ENCODE results near the gene SARS2.
A peak's percentile ranks its signal among the peaks of the same experiment; 100 is the strongest.

The SARS2 gene

DNA sequence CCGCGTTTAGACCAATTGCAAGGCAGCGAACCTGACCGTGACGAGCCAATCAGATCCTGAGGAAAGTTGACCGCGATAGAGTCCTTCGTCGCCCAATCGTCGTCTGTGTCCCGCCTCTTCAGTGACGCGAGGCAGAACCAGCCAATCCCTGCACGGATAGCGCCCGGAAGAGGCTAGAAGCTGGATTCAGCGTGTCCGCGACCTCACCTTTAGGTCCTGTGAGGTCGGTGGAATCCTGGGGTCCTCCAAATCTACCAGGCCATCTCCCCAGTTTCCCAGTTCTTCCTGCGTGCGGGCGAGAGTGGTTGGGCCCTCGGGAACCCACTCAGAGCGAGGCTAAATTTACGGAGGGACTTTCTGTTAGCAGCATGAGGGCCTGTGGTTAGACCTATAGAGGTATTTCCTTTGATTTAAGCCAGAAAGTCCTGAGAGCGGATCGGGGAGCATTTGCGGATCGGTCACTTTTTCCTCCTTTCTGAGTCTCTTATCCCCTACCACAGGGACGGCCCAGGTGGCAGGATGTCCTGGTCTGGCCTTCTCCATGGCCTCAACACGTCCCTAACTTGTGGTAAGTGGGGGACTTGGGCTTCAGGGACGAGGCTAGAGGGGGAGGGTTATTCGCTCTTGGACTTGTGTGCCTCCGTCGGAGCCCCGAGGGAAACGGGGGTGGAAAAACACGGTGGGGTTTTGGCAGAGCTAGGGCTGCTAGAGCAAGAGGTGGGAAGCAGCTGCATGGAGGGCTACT, 385 bp upstream of the SARS2 start, which contains the start of gene MRPS12:
MRPS12 (plus strand) TSS at position 169 of the 745 bp plus-strand sequence; CDS start at position 520, 351 bp downstream.
- Histone ChIP-seq H3K9ac (ENCODE audit: low read length) (peak within 1 kb of the TSS; percentile 92), H3K23ac (ENCODE audit: low read length) (no peak within 1 kb of the TSS), H3K4me3 (ENCODE audit: low read depth, low read length) (peak within 1 kb of the TSS; percentile 89), H3K79me2 (ENCODE audit: control insufficient read depth, insufficient read depth, low read length, poor library complexity) (peaks cover 10% of the 10 kb centered on the region), H3K79me1 (ENCODE audit: low read length) (peaks cover 8% of the 10 kb centered on the region), H4K91ac (ENCODE audit: low read depth, low read length) (peak within 1 kb of the TSS; percentile 80), H2AK5ac (ENCODE audit: low read length) (peak within 1 kb of the TSS; percentile 65), H2BK120ac (ENCODE audit: insufficient read depth, low read length, poor library complexity) (peak within 1 kb of the TSS; percentile 59), H2BK12ac (ENCODE audit: low read length) (no peak within 1 kb of the TSS), H3K14ac (ENCODE audit: low read length) (peak within 1 kb of the TSS; percentile 10), H3K4me2 (ENCODE audit: low read length) (peak within 1 kb of the TSS; percentile 86), H4K12ac (ENCODE audit: low read depth, low read length) (peak within 1 kb of the TSS; percentile 55), H3K18ac (ENCODE audit: low read length) (peak within 1 kb of the TSS; percentile 68), H3K27me3 (ENCODE audit: insufficient read depth, low read length) (no peaks in the 10 kb centered on the region), H3K27ac (ENCODE audit: low read depth, low read length) (peak within 1 kb of the TSS; percentile 82), H2AFZ (ENCODE audit: insufficient read depth, low read length, poor library complexity) (peak within 1 kb of the TSS; percentile 78), H3K4me1 (ENCODE audit: control insufficient read depth in 1 of 2, insufficient read depth in 2 of 2, low read length in 2 of 2) (peaks cover 7 to 11% of the 10 kb centered on the region in 2 experiments), H4K8ac (ENCODE audit: low read depth, low read length) (peak within 1 kb of the TSS; percentile 98), H3K9me3 (ENCODE audit: insufficient read depth, low read depth, low read length) (peaks cover 9% of the 10 kb centered on the region), H3K36me3 (ENCODE audit: control insufficient read depth in 1 of 2, insufficient read depth in 2 of 2, low read length in 2 of 2) (peaks cover 17 to 19% of the 10 kb centered on the region in 2 experiments), H3K4ac (ENCODE audit: low read depth, low read length) (peak within 1 kb of the TSS; percentile 80), H2BK5ac (ENCODE audit: low read depth, low read length, poor library complexity) (peak within 1 kb of the TSS; percentile 64)
- DNase-seq = peak; percentile 100
- WGBS (ENCODE audit: extremely low coverage, insufficient coverage, insufficient read length) = no CpG with 5 or more reads among the region's 40 CpGs

DNA sequence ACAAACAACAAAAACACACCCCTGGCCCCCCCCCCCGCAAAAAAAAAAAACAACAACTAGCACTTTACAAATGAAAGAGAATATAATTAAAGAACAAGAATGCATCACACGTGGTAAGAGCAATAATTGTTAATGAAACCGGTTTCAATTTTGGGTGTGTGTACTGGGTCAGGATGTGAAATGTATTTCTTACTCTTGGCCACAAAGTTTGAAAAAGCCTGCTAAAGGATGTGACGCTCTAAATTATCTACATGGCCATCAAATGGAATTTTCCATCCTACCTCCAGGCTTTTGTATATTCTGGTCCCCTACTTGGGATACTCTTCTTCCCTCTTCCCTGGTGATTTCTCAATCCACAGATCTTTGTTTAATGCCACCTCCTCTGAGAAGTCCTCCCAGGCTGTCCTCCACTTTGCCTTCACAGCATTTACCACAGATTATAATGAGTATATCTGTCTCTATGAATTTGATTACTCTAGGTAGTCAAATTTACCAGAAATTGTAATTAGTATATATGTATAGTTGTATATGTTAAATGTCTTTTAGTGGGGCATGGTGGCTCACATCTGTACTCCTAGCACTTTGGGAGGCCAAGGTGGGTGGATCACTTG, 2.1 kb downstream of the SARS2 start:
- no peak overlapping the region for H3K23ac ChIP-seq (ENCODE audit: low read length)
- no peak overlapping the region for H2AFZ ChIP-seq (ENCODE audit: insufficient read depth, low read length, poor library complexity)
- no peak overlapping the region for H4K12ac ChIP-seq (ENCODE audit: low read depth, low read length)
- H3K27ac ChIP-seq (ENCODE audit: low read depth, low read length) = no peak overlapping the region
- peaks cover 10% of the 10 kb centered on the region for H3K79me2 ChIP-seq (ENCODE audit: control insufficient read depth, insufficient read depth, low read length, poor library complexity)
- no CpG with 5 or more reads among the region's 4 CpGs for WGBS (ENCODE audit: extremely low coverage, insufficient coverage, insufficient read length)
- peaks cover 31% of the 10 kb centered on the region in 2 experiments for H3K36me3 ChIP-seq (ENCODE audit: control insufficient read depth in 1 of 2, insufficient read depth in 2 of 2, low read length in 2 of 2)
- no peak for DNase-seq
- H3K27me3 ChIP-seq (ENCODE audit: insufficient read depth, low read length) = no peaks in the 10 kb centered on the region
- no peak overlapping the region for H2BK120ac ChIP-seq (ENCODE audit: insufficient read depth, low read length, poor library complexity)
- no peak overlapping the region for H3K4me3 ChIP-seq (ENCODE audit: low read depth, low read length)
- H2AK5ac ChIP-seq (ENCODE audit: low read length) = no peak overlapping the region
- no peaks in the 10 kb centered on the region for H3K9me3 ChIP-seq (ENCODE audit: insufficient read depth, low read depth, low read length)
- peaks cover 7 to 11% of the 10 kb centered on the region in 2 experiments for H3K4me1 ChIP-seq (ENCODE audit: control insufficient read depth in 1 of 2, insufficient read depth in 2 of 2, low read length in 2 of 2)
- no peak overlapping the region for H4K91ac ChIP-seq (ENCODE audit: low read depth, low read length)
- H3K79me1 ChIP-seq (ENCODE audit: low read length) = peaks cover 8% of the 10 kb centered on the region
- H4K8ac ChIP-seq (ENCODE audit: low read depth, low read length) = no peak overlapping the region
- no peak overlapping the region for H2BK5ac ChIP-seq (ENCODE audit: low read depth, low read length, poor library complexity)
- no peak overlapping the region for H3K4ac ChIP-seq (ENCODE audit: low read depth, low read length)
- no peak overlapping the region for H3K14ac ChIP-seq (ENCODE audit: low read length)
- H2BK12ac ChIP-seq (ENCODE audit: low read length) = no peak overlapping the region
- no peak overlapping the region for H3K4me2 ChIP-seq (ENCODE audit: low read length)
- no peak overlapping the region for H3K9ac ChIP-seq (ENCODE audit: low read length)
- no peak overlapping the region for H3K18ac ChIP-seq (ENCODE audit: low read length)

DNA sequence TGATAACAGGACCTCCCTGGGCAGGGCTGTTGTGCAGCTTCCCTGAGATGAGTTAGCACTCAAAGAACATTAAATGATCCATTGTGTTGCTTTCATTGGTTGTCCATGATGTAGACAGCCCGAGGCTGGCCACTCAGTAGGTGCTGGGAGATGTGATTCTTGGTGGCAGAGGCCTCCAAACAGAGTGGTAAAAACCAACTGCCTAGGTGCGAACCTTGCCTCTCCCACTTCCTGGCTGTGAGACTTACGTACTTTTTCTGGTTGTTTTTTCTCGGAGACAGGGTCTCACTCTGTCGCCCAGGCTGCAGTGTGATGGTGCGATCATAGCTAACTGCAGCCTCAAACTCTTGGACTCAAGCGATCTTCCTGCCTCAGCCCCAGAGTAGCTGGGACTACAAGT, 6.2 kb downstream of the SARS2 start:
- Histone ChIP-seq H3K79me2 (ENCODE audit: control insufficient read depth, insufficient read depth, low read length, poor library complexity) (no peaks in the 10 kb centered on the region), H3K18ac (ENCODE audit: low read length) (no peak overlapping the region)

DNA sequence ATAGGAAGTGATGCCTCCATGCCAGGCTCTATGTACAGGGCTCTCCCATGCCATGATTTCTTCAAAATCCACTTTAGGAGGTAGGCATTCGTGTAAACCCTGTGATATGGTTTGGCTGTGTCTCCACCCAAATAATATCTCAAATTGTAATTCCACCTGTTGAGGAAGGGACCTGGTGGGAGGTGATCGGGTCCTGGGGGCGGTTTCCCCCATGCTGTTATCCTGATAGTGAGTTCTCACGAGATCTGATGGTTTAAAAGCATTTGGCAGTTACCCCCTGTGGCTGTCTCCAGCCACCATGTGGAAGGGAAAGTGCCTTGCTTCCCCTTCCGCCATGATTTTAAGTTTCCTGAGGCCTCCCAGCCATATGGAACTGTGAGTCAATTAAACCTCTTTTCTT, 8.1 kb downstream of the SARS2 start:
- Histone ChIP-seq H2BK12ac (ENCODE audit: low read length) (no peak overlapping the region), H2BK120ac (ENCODE audit: insufficient read depth, low read length, poor library complexity) (no peak overlapping the region), H3K4ac (ENCODE audit: low read depth, low read length) (no peak overlapping the region), H3K4me3 (ENCODE audit: low read depth, low read length) (no peak overlapping the region), H3K27me3 (ENCODE audit: insufficient read depth, low read length) (no peaks in the 10 kb centered on the region), H3K18ac (ENCODE audit: low read length) (no peak overlapping the region), H2AK5ac (ENCODE audit: low read length) (no peak overlapping the region), H4K91ac (ENCODE audit: low read depth, low read length) (no peak overlapping the region), H3K9ac (ENCODE audit: low read length) (no peak overlapping the region), H3K27ac (ENCODE audit: low read depth, low read length) (no peak overlapping the region), H3K23ac (ENCODE audit: low read length) (no peak overlapping the region), H2AFZ (ENCODE audit: insufficient read depth, low read length, poor library complexity) (no peak overlapping the region), H3K36me3 (ENCODE audit: control insufficient read depth in 1 of 2, insufficient read depth in 2 of 2, low read length in 2 of 2) (peaks cover 26 to 40% of the 10 kb centered on the region in 2 experiments), H3K4me2 (ENCODE audit: low read length) (no peak overlapping the region), H3K79me2 (ENCODE audit: control insufficient read depth, insufficient read depth, low read length, poor library complexity) (no peaks in the 10 kb centered on the region), H2BK5ac (ENCODE audit: low read depth, low read length, poor library complexity) (no peak overlapping the region), H3K4me1 (ENCODE audit: control insufficient read depth in 1 of 2, insufficient read depth in 2 of 2, low read length in 2 of 2) (no peaks in the 10 kb centered on the region), H4K8ac (ENCODE audit: low read depth, low read length) (no peak overlapping the region), H4K12ac (ENCODE audit: low read depth, low read length) (no peak overlapping the region), H3K14ac (ENCODE audit: low read length) (no peak overlapping the region), H3K9me3 (ENCODE audit: insufficient read depth, low read depth, low read length) (no peaks in the 10 kb centered on the region), H3K79me1 (ENCODE audit: low read length) (no peaks in the 10 kb centered on the region)
- DNase-seq = no peak
- WGBS (ENCODE audit: extremely low coverage, insufficient coverage, insufficient read length) = no CpG with 5 or more reads among the region's 5 CpGs

More for the DNA sequence above, 6.2 kb downstream of the SARS2 start:
- Histone ChIP-seq H3K27me3 (ENCODE audit: insufficient read depth, low read length) (no peaks in the 10 kb centered on the region), H3K79me1 (ENCODE audit: low read length) (no peaks in the 10 kb centered on the region), H3K14ac (ENCODE audit: low read length) (no peak overlapping the region), H3K36me3 (ENCODE audit: control insufficient read depth in 1 of 2, insufficient read depth in 2 of 2, low read length in 2 of 2) (peaks cover 26 to 33% of the 10 kb centered on the region in 2 experiments), H3K9me3 (ENCODE audit: insufficient read depth, low read depth, low read length) (no peaks in the 10 kb centered on the region), H2AFZ (ENCODE audit: insufficient read depth, low read length, poor library complexity) (no peak overlapping the region), H2BK12ac (ENCODE audit: low read length) (no peak overlapping the region), H4K12ac (ENCODE audit: low read depth, low read length) (no peak overlapping the region), H3K4ac (ENCODE audit: low read depth, low read length) (no peak overlapping the region), H3K27ac (ENCODE audit: low read depth, low read length) (no peak overlapping the region), H2BK5ac (ENCODE audit: low read depth, low read length, poor library complexity) (no peak overlapping the region), H3K23ac (ENCODE audit: low read length) (no peak overlapping the region), H2AK5ac (ENCODE audit: low read length) (no peak overlapping the region), H2BK120ac (ENCODE audit: insufficient read depth, low read length, poor library complexity) (no peak overlapping the region), H3K4me1 (ENCODE audit: control insufficient read depth in 1 of 2, insufficient read depth in 2 of 2, low read length in 2 of 2) (no peaks in the 10 kb centered on the region), H3K9ac (ENCODE audit: low read length) (no peak overlapping the region), H3K4me2 (ENCODE audit: low read length) (no peak overlapping the region), H4K91ac (ENCODE audit: low read depth, low read length) (no peak overlapping the region), H3K4me3 (ENCODE audit: low read depth, low read length) (no peak overlapping the region), H4K8ac (ENCODE audit: low read depth, low read length) (no peak overlapping the region)
- WGBS (ENCODE audit: extremely low coverage, insufficient coverage, insufficient read length) = no CpG with 5 or more reads among the region's 7 CpGs
- DNase-seq = no peak

All from trophoblast cell (in vitro differentiated cells and primary cell).